Measurements from ENCODE around the gene MANBA.

MANBA gene

DNA sequence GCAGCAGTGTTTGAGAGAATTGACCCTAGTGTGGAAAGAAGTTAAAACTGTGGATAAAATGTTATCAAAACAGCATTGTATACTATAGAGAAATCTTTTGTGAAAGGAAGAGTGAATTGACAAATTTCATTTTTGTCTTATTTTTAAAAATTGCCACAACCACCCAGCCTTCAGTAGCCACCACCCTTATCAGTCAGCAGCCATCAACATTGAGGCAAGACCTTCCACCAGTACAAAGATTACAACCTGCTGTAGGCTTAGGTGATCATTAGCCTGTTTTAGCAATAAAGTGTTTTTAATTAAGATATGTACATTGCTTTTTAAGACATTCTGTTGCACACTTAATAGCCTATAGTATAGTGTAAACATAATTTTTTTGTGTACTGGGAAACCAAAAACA, 168.5 kb downstream of the MANBA start:
- DNase-seq (ENCODE audit: low spot score), result no peak

- DNase-seq (ENCODE audit: low spot score), result no peak
Observed at GRCh38 chr4:102589743-102590142, 171.0 kb downstream of the MANBA start.

DNA sequence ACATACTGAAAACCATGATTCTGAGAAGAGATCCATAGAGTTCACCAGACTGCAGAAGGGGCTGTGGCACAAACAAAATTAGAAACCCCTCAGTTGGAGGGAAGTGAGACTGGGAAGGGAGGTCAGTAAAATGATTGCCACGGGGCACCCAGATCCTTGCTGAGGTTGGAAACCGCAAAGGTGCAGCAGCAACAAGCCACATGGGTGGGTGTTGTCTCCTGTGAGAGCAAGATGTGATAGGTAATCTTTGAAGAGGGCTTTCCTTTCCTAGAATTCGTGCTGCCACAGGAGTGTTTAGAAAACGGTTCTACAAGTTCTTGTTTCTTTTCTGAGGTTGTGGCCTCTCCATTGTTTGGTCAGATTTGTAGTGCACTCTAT, 174.1 kb downstream of the MANBA start:
- DNase-seq (ENCODE audit: low spot score), result no peak

GRCh38 chr4:102586002-102586643, 174.6 kb downstream of the MANBA start:
- DNase-seq (ENCODE audit: low spot score), result no peak

- DNase-seq (ENCODE audit: low spot score), result no peak
Observed at GRCh38 chr4:102585329-102585728, 175.4 kb downstream of the MANBA start.

- no peak for DNase-seq (ENCODE audit: low spot score)
Observed at GRCh38 chr4:102584091-102584490, 176.7 kb downstream of the MANBA start.

Measured in LoVo (cell line).